Mesothelial cell of epicardium (in vitro differentiated cells): ENCODE results near the gene LIAS. TPM values are rescaled to one million over a fixed set of nuclear protein-coding genes. Genes with fewer than 3 reads are reported as not detected.
A peak's percentile ranks its signal among the peaks of the same experiment; 100 is the strongest.

Experiments used
- DNase-seq, 2 experiments: peaks; one replicate each; pipeline ENCODE4 v3.0.0; 2021; ENCODE audit warnings: low spot score in 2 of 2; ENCODE audit not compliant: unreplicated experiment in 2 of 2
- H3K27ac Mint-ChIP-seq: 2 replicates; pipeline ENCODE4 v1.8.0; 2021; ENCODE audit warnings: mixed read lengths
- H3K27me3 Mint-ChIP-seq: 2 replicates; pipeline ENCODE4 v1.8.0; 2021; ENCODE audit warnings: low read depth, mixed read lengths
- H3K36me3 Mint-ChIP-seq: 2 replicates; pipeline ENCODE4 v1.8.0; 2021; ENCODE audit warnings: mixed read lengths
- H3K4me1 Mint-ChIP-seq: 2 replicates; pipeline ENCODE4 v1.8.0; 2021; ENCODE audit warnings: mixed read lengths
- H3K4me3 Mint-ChIP-seq: 2 replicates; pipeline ENCODE4 v1.8.0; 2021; ENCODE audit warnings: mild to moderate bottlenecking, moderate library complexity, mixed read lengths
- H3K9me3 Mint-ChIP-seq: 2 replicates; pipeline ENCODE4 v1.8.0; 2021; ENCODE audit warnings: mixed read lengths
- CTCF ChIP-seq: fragments of 200-600 bp; sonication (generic); IDR thresholded peaks from one replicate; pipeline ENCODE4 v1.5.0; 2021; ENCODE audit warnings: antibody characterized with exemption; ENCODE audit not compliant: unreplicated experiment
- microRNA-seq: library from miRNA; unstranded; fragments of <30 nt; microRNA quantifications from one replicate; pipeline ENCODE4 v1.2.0, GENCODE V29; 2021; ENCODE audit warnings: inconsistent platforms, mixed read lengths
- total RNA-seq: library from RNA; stranded (reverse); gene quantifications from 3 replicates; pipeline ENCODE4 v1.2.1, GENCODE V29; 2021

The LIAS gene
- total RNA-seq, 1 donor from 2014 or later, result 16.3 TPM

- TF ChIP-seq CTCF, result no peak
- peak; percentile 92 to 95 for DNase-seq
- H3K27me3 Mint-ChIP-seq, result no peaks in the 10 kb centered on the region
- peaks cover 26% of the 10 kb centered on the region for H3K36me3 Mint-ChIP-seq
- peaks cover 21% of the 10 kb centered on the region for H3K9me3 Mint-ChIP-seq
- H3K4me3 Mint-ChIP-seq, result peak within 1 kb of the TSS; percentile 99
- peak within 1 kb of the TSS; percentile 99 for H3K27ac Mint-ChIP-seq
- peaks cover 29% of the 10 kb centered on the region for H3K4me1 Mint-ChIP-seq
Measured at GRCh38 chr4:39527296-39528060, 68.6 kb downstream of the LIAS start, which contains the start of gene UGDH. Gene UGDH, minus strand, starts transcription at chr4:39527439. Its CDS starts 5,927 bp downstream, at chr4:39521512.

GRCh38 chr4:39528061-39528465, 69.2 kb downstream of the LIAS start:
- H3K27me3 Mint-ChIP-seq, result no peaks in the 10 kb centered on the region
- H3K4me3 Mint-ChIP-seq, result peak overlapping the region; percentile 99

More at GRCh38 chr4:39528061-39528465, 69.2 kb downstream of the LIAS start:
- Mint-ChIP-seq H3K36me3 (peaks cover 32% of the 10 kb centered on the region), H3K9me3 (peaks cover 25% of the 10 kb centered on the region), H3K4me1 (peaks cover 27% of the 10 kb centered on the region), H3K27ac (peak overlapping the region; percentile 99)
- TF ChIP-seq CTCF, result no peak
- no peak for DNase-seq

Small RNA genes lying within 50 kb of the gene (microRNA-seq; reads per million reads assigned to microRNA genes)
- gene MIR5591, result not detected

Other genes with a start within 250 kb of the LIAS start
- gene RFC1, start 92.7 kb upstream of the LIAS start, total RNA-seq, result 53.7 to 58.0 TPM (median 55.0 TPM) in 3 replicates
- not detected in 3 replicates for gene KLB, start 52.1 kb upstream of the LIAS start, total RNA-seq
- 1,647 to 1,774 TPM (median 1,761 TPM) in 3 replicates for gene RPL9, start 134 bp upstream of the LIAS start, total RNA-seq
- 76.2 to 77.1 TPM (median 76.6 TPM) in 3 replicates for gene UGDH, start 68.4 kb downstream of the LIAS start, total RNA-seq
- gene SMIM14, start 179.8 kb downstream of the LIAS start, total RNA-seq, result 13.7 to 16.7 TPM (median 15.9 TPM) in 3 replicates
- gene UBE2K, start 239.1 kb downstream of the LIAS start, total RNA-seq, result 68.1 to 68.7 TPM (median 68.5 TPM) in 3 replicates